ENCODE results near the gene IL34. TPM values are rescaled to one million over a fixed set of nuclear protein-coding genes. Genes with fewer than 3 reads are reported as not detected.
"Not testable (repeated sequence)": the region's sequence is repeated elsewhere in the genome, so short reads cannot be mapped to it uniquely, and the experiment has no call there.

IL34 gene
- polyA plus RNA-seq, 1 of the 3 experiments (the other 2 are of a cell fraction) = 0.18 TPM

DNA sequence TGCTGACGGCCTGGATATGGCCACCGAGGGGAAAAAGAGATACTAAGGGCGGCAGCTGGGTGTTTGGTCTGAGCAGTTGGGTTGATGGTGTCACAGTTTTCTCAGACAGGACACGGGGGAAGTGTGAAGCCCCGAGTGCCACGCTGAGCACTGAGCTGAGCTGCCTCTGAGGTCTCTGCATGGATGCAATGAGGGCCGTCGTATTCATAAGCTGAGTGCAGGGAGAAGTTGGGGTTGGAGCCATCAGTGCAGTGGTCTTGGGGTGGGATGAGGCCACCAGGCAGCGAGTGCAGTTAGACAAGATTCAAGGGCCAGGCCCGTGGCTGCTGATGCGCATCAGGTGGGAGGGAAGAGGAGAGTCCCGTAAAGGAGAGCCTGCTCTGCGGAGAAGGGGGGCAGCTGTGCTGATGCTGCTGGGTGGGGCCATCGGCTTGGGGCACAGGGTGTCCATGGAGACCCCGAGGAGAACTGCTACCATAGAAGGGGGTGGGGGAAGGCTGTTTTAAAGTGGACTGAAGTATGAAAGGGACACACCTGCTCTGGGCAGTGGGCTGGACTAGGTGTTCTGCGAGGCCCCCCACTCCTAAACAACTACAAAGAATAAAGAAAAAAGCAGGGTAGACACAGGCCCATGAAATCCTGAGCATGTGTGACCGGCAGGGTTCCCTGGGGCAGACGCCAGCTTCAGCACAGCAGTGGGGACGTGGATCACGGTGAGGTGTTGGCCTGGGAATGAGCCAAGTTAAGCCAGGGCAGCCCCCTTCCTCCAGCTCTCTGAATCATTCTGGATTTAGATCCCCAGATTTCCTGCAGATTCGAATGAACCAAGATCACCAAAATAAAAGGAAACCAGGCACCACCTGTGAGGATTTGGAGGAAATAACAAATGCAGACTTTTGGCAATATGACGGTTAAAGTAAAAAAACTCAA is 19.7 kb downstream of the IL34 start (continued):
- TF ChIP-seq, protein P1, sequence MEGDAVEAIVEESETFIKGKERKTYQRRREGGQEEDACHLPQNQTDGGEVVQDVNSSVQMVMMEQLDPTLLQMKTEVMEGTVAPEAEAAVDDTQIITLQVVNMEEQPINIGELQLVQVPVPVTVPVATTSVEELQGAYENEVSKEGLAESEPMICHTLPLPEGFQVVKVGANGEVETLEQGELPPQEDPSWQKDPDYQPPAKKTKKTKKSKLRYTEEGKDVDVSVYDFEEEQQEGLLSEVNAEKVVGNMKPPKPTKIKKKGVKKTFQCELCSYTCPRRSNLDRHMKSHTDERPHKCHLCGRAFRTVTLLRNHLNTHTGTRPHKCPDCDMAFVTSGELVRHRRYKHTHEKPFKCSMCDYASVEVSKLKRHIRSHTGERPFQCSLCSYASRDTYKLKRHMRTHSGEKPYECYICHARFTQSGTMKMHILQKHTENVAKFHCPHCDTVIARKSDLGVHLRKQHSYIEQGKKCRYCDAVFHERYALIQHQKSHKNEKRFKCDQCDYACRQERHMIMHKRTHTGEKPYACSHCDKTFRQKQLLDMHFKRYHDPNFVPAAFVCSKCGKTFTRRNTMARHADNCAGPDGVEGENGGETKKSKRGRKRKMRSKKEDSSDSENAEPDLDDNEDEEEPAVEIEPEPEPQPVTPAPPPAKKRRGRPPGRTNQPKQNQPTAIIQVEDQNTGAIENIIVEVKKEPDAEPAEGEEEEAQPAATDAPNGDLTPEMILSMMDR (IDR thresholded peaks at IDR 0.05) = no peak
- no peak for TF ChIP-seq FOSL2 (IDR thresholded peaks at IDR 0.05; ENCODE audit: borderline replicate concordance, low read depth)

DNA sequence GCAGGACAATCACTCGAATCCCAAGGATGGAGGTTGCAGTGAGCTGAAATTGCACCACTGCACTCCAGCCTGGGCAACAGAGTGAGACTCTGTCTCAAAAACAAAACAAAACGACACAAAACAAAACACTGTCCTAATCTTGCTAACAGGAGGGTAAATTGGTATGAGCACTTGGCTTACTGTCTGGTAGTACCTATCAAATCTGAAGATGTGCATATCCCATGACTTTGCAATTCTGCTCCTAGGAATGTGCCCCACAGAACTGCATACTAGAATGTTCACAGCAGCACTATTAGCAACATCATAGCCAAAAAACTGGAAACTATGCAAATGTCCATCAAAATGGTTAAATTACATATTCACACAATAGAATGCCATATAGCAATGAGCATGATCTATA is 23.8 kb downstream of the IL34 start:
- H3K9ac ChIP-seq = no peak overlapping the region
- H3K27me3 ChIP-seq (ENCODE audit: insufficient read depth) = no peaks in the 10 kb centered on the region
- WGBS (ENCODE audit: low lambda C conversion rate) = 92% methylated on average over 1 of the region's 2 CpGs
- H3K79me2 ChIP-seq (ENCODE audit: insufficient read depth) = peaks cover 14% of the 10 kb centered on the region; the same call in 1 of the 2 replicates
- TF ChIP-seq EZH2phosphoT487 (IDR thresholded peaks at IDR 0.05; ENCODE audit: borderline replicate concordance, low read depth) (no peak), NRF1 (IDR thresholded peaks at IDR 0.05; ENCODE audit: low read depth, low read length) (no peak)
- TF ChIP-seq, protein P2, sequence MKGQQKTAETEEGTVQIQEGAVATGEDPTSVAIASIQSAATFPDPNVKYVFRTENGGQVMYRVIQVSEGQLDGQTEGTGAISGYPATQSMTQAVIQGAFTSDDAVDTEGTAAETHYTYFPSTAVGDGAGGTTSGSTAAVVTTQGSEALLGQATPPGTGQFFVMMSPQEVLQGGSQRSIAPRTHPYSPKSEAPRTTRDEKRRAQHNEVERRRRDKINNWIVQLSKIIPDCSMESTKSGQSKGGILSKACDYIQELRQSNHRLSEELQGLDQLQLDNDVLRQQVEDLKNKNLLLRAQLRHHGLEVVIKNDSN (IDR thresholded peaks at IDR 0.05; ENCODE audit: borderline replicate concordance, low read depth) = no peak
- peaks cover 51 to 74% of the 10 kb centered on the region in 2 experiments for H3K36me3 ChIP-seq (replicated peaks in 1 of 2; ENCODE audit: control insufficient read depth in 1 of 2, insufficient read depth in 2 of 2, low read length in 1 of 2)
- no peak overlapping the region for H3K4me2 ChIP-seq
- no peak overlapping the region for H2AFZ ChIP-seq (ENCODE audit: low read depth)
- no peak overlapping the region for H3K27ac ChIP-seq (ENCODE audit: low read depth in 2 of 2, low read length in 1 of 2)
- peaks cover 7% of the 10 kb centered on the region for H3F3A ChIP-seq (replicated peaks; ENCODE audit: insufficient read depth)
- no peaks in the 10 kb centered on the region for H3K9me3 ChIP-seq
- no peak for DNase-seq
- ChIA-PET POLR2A (no interaction called here), CTCF (interaction anchor here (2.4 to 2.5 kb wide), 2 partner anchors 16 to 101 kb away, joined by 6 to 8 read pairs; no protein-coding TSS in a partner anchor)
- no peaks in the 10 kb centered on the region for H3K9me2 ChIP-seq
- H3K4me1 ChIP-seq (ENCODE audit: control insufficient read depth in 1 of 2, insufficient read depth in 2 of 2, low read depth in 1 of 2, low read length in 1 of 2) = no peaks in the 10 kb centered on the region
- no peaks in the 10 kb centered on the region for H4K20me1 ChIP-seq (ENCODE audit: insufficient read depth)
- no peak overlapping the region for H3K4me3 ChIP-seq (ENCODE audit: low read depth in 2 of 2, low read length in 1 of 2)

DNA sequence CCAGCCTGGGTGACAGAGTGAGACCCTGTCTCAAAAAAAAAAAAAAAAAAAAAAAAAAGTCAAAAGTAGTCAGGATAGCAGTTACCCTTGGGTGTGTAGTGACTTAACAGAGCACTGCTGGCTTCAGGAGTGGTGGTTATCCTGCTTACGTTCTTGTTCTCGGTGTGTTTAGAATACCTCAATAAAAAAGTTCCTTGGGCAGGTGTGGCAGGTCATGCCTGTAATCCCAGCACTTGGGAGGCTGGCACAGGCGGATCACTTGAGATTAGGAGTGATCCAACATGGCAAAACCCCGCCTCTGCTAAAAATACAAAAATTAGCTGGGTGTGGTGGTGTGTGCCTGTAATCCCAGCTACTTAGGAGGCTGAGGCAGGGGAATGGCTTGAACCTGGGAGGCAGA is 24.6 kb downstream of the IL34 start:
- H3K9me3 ChIP-seq; POLR2A ChIA-PET; H3K4me1 ChIP-seq (ENCODE audit: control insufficient read depth in 1 of 2, insufficient read depth in 2 of 2, low read depth in 1 of 2, low read length in 1 of 2); H3K4me3 ChIP-seq (ENCODE audit: low read depth in 2 of 2, low read length in 1 of 2); H3K9me2 ChIP-seq; H3K27ac ChIP-seq (ENCODE audit: low read depth in 2 of 2, low read length in 1 of 2); DNase-seq; H2AFZ ChIP-seq (ENCODE audit: low read depth); H3K9ac ChIP-seq; H3K4me2 ChIP-seq; H3F3A ChIP-seq (replicated peaks; ENCODE audit: insufficient read depth); H4K20me1 ChIP-seq (ENCODE audit: insufficient read depth); H3K27me3 ChIP-seq (ENCODE audit: insufficient read depth): not testable (repeated sequence)
- Histone ChIP-seq H3K79me2 (ENCODE audit: insufficient read depth) (peaks cover 20% of the 10 kb centered on the region; the same call in 1 of the 2 replicates), H3K36me3 (replicated peaks in 1 of 2; ENCODE audit: control insufficient read depth in 1 of 2, insufficient read depth in 2 of 2, low read length in 1 of 2) (peaks cover 48 to 81% of the 10 kb centered on the region in 2 experiments)
- 100% methylated on average over 4 of the region's 4 CpGs for WGBS (ENCODE audit: low lambda C conversion rate)
- CTCF ChIA-PET = interaction anchor here (1.1 to 2.5 kb wide), 2 partner anchors 9 to 17 kb away, joined by 3 to 8 read pairs; no protein-coding TSS in a partner anchor

Measured in SK-N-SH (cell line).